Stimulated activated CD8-positive, alpha-beta memory T cell treated with anti-CD3 and anti-CD28 coated beads, Interleukin-4, amount 100 ng/mL, for 24 hours (primary cell): Measurements from ENCODE around the gene EFCAB11.
"Not testable (repeated sequence)": the region's sequence is repeated elsewhere in the genome, so short reads cannot be mapped to it uniquely, and the experiment has no call there.

Experiments
- DNase-seq: peaks from one replicate; pipeline ENCODE4 v3.0.0-alpha.2; 2020; ENCODE audit warnings: low read depth

EFCAB11 gene

DNA sequence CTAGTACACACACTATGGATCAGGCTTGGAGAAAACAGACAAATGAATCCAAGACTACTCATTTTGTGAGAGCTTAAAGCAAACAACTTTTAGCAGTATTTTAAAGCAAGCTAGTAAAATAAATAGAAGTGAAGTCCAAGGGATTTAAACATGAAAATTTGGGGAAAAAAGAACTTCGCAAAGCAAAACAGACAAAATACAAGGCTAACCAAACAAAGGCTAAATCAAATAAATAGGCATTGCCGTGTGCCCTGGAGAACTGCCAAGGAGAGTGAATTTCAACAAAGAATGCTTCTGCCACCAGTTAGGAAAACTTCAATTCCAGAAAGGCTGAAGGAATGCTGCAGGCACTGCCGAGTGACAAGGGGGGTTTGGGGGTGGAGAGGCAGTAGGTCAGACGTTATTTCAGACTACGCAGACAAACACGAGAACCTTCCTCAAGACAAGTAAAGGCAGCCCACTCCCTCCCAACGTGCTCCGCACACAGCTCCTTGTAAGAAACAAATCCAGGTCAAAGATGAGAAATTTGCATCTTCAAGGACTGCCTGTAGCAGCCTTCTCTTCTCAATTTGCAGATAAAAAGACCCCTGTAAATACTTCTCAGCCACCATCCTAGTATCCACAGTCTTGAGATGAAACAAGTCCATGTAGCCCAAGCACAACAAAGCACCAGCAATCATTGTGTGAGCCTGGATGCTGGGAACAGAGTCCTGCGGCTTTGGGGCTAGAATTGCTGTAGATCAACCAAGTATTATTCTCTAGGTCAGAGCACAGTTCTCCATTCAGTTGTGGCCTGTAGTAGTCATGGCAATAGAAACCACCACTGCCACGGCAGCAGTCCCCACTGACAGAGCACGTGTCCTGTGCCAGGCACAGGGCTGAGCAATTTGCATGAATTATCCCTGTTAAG lies 43.3 kb downstream of the EFCAB11 start:
- no peak for DNase-seq

DNA sequence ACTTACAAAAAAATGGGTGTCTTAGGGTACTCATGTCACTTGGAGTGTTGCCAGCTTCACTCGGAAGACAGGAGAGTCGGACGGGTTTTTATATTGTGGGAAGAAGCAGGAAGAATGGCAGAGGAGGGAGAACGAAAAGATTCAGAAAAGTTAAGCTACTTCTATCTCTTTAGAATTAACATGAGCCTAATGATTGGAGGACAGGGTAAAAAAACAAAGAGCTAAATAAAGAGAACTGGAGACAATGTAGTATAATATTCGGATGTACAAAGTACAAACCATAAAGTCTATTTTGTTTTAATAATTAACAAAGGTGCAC lies 43.9 kb downstream of the EFCAB11 start:
- DNase-seq = no peak

GRCh38 chr14:89909586-89909985 lies 44.9 kb downstream of the EFCAB11 start:
- no peak for DNase-seq

GRCh38 chr14:89908712-89909450 lies 45.6 kb downstream of the EFCAB11 start:
- DNase-seq = no peak

- DNase-seq = no peak
These were observed 46.9 kb downstream of the EFCAB11 start for GRCh38 chr14:89907655-89908054.

DNA sequence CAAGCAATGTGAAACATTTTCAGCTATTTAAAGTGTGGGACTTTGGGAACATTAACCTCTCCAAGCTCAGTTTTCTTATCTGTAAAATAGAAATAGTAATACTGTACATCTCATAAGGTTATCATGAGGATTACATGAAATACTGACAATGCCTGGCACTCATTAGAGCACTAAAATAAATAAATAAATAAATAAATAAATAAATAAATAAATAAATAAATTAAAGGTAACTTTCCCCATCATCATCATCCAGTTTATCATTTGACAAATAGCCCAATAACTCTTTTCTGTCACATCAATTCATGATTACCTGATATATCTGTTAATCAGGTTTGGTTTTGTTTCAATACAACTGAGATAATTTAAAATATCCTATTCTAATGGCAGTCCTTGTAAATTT lies 48.5 kb downstream of the EFCAB11 start:
- DNase-seq = no peak

DNA sequence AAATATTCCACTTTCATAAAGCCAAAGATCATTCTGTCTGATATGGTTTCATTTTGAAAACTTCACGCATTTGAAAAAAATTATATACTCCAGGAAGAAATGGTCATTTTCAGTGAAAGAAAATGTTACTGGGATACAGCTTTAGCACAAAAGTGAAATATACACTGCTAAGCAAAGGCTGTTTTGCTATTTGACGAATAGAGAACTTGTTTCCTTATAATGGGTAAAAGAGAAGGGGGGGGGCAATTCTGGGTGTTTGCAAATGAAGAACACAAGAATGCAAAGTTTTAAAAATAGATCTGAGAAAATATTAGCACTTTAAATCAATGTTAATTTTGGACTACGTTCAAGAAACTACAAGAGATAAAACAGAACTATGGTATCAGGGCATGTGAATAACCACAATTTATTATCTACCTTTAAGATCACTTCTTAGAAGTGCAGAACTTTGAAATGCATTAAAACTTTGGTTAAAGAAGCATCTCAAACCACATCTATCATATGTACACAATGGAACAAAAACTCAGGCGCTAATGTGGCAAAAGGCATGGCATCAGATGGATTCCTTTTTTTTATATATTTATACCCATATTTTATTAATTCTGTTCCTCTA lies 51.1 kb downstream of the EFCAB11 start:
- DNase-seq = no peak

GRCh38 chr14:89902881-89903280 lies 51.6 kb downstream of the EFCAB11 start:
- no peak for DNase-seq

DNA sequence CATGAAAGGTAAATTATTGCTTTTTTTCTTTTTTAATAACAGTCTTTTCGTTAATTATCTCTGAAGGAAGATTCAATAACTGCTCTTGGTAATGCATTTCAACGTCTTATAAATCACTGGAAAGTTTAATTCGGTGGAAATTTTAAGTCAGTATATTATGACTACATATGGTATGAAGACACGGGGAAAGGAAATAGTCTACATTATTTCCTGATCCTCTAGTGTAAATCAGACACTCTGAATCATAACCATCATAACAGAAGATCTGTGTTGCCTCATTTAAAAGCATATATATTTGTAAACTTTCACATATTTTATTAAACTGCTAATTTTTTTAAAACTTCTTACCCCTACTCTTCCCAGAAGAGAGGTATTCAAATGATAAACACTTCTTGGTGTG lies 53.7 kb downstream of the EFCAB11 start:
- DNase-seq = no peak

DNA sequence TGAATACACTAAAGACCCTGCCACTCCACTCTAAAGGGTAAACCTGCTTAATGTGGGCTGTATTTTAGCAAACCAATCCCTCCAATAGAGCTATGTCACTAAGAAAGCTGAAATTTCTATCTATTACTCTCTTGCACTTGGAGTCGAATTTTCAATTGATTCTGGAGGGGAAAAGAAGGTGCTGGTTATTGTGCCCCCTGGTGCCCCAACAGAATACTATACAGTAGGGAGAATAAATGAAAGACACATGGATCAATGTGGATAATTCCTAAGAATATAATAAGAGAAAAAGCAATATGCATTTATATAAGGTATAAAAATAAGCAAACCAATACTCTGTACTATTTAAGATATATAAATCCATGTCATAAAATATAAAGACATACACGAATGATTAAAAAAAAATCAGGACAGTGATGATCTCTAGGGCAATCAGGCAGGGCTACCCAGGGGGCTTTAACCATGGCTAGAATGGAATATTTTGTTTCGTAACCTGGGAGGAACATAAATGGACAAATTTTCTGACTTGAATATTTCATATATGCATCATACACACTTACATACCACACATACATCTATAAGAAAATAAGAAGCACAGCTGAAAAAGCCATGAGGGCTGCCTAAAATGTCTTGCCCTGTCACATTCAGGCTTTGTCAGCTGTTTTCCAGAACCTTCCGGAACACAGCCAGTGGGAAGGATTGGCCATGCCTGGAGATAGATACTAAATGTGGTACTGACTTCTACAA lies 54.4 kb downstream of the EFCAB11 start:
- no peak for DNase-seq

DNA sequence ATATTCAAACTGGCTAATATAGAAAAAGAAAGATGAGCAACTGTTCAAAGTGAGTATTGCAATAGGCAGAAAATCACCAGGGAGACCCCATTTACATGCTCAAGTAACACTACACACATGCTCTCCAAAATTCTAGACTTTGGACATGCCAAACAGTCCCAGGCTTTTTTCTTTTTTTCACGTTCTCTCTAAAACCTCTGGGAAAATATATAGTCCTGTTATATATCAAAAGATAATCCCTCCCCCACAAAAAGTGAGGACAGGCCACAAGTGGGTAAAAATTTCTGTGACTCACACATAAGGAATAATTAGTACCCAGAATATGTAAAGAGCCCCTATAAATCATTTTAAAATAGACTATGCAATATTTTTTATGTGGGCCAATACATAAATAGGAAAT lies 55.2 kb downstream of the EFCAB11 start:
- DNase-seq = no peak

GRCh38 chr14:89893388-89893787 lies 61.1 kb downstream of the EFCAB11 start:
- DNase-seq = not testable (repeated sequence)

DNA sequence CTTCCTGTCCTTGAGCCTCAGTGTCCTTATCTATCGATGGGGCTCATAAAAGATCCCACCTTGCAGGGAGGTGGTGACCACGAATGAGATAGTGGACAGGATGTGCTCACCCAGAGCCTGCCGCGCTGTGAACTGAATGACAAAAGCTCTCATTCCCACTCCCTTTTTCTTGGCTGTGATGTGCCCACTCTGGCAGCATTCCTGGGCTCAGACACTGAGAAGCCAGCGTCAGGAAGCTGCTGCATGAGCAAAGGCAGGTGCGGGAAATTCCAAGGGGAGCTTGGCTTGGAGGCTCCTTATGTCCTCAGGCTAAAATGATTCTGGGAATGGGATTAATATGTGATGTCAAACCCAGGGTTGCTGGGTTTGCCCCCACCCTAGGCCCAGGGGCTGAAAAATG lies 61.6 kb downstream of the EFCAB11 start:
- no peak for DNase-seq

- not testable (repeated sequence) for DNase-seq
These were observed 62.8 kb downstream of the EFCAB11 start for GRCh38 chr14:89891721-89892120.

GRCh38 chr14:89891055-89891454 lies 63.5 kb downstream of the EFCAB11 start:
- no peak for DNase-seq

DNA sequence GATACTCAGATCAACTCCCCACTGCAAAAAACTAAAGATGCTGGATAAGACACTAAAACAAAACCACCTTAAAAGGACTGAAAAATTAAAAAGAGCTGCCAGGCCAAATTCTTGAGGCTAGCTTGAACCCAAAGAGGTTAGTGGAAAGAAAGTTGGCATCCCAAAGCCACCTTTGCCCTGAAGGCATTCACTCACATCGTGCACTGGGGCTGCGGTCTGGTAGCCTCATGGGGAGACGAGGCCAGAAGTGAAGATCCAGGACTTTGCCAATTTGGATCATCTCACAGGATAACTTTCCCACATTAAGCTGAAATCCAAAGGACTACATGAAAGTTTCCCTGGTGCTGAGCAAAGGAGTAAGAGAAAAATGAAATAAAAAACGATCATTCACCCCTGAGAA lies 63.9 kb downstream of the EFCAB11 start:
- no peak for DNase-seq

GRCh38 chr14:89889626-89890025 lies 64.9 kb downstream of the EFCAB11 start:
- DNase-seq = no peak

DNA sequence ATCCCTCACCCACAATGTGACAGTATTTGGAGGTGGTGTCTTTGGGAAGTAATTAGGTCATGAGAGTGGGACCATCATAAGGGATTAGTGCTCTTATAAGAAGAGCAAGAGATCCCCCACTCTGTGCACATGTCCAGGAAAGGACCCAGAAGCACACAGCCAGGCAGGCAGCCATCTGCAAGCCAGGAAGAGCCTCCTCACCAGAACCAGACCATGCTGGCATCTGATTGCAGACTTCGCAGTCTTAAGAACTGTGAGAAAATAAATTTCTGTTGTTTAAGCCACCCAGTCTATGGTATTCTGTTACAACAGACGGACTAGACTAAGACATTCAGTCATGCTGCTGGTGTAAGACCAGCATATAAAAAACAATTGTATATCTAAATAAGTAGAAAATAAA lies 69.8 kb downstream of the EFCAB11 start:
- no peak for DNase-seq

DNA sequence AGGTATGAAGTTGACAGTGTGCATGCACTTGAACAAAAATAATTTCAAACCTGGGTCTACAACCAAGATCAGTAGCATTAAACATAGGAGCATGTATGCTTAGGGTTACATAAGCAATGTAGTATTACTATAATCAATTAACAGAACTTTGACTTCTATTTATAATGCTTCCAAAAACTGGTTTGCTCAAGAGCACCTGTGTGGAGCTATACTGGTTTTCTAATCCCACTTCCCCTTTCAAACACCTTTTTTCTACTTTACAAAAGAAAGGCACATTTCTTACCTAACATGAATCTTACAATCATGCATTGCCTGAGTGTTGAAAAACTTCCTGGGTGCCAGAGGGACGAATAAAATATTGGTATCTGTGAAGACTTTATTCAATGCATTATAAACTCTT lies 72.7 kb downstream of the EFCAB11 start:
- DNase-seq = no peak

DNA sequence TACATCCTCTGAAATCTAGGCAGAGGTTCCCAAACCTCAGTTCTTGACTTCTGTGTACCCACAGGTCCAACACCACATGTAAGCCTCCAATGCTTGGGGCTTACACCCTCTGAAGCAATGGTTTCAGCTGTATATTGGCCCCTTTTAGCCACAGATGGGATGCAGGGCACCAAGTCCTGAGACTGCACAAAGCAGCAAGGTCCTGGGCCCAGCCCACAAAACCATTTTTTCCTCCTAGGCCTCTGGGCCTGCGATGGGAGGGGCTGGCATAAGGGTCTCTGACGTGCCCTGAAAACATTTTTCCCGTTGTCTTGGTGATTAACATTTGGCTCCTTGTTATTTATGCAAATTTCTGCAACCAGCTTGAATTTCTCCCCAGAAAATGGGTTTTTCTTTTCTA lies 80.4 kb downstream of the EFCAB11 start:
- not testable (repeated sequence) for DNase-seq

GRCh38 chr14:89870316-89870715 lies 84.2 kb downstream of the EFCAB11 start:
- DNase-seq = no peak

DNA sequence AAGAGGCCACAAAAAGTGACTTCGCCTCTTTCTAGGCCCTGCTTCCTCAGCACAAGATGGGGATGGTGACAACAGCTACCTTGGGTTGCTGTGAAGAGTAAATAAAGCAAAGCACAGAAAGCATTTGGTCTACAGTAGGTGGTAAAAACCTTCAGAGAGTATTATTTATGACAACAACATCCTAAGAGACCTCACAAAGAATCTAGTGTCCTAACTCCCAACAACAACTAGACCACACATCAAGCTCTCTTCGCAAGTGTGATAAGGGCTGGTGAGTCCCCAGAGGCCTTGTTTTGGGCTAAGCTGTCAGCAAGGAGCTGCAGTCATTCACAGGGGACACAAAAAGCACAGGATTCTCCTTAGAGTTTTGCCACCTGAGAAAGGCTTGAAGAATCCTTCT lies 84.9 kb downstream of the EFCAB11 start:
- DNase-seq = no peak
